Measurements from ENCODE around the gene ATP1A3. TPM values are rescaled to one million over a fixed set of nuclear protein-coding genes. Genes with fewer than 3 reads are reported as not detected.

Gene ATP1A3
- total RNA-seq, 4 donors from 2014 or later = 0.19 to 0.42 TPM; not detected in 2

DNA sequence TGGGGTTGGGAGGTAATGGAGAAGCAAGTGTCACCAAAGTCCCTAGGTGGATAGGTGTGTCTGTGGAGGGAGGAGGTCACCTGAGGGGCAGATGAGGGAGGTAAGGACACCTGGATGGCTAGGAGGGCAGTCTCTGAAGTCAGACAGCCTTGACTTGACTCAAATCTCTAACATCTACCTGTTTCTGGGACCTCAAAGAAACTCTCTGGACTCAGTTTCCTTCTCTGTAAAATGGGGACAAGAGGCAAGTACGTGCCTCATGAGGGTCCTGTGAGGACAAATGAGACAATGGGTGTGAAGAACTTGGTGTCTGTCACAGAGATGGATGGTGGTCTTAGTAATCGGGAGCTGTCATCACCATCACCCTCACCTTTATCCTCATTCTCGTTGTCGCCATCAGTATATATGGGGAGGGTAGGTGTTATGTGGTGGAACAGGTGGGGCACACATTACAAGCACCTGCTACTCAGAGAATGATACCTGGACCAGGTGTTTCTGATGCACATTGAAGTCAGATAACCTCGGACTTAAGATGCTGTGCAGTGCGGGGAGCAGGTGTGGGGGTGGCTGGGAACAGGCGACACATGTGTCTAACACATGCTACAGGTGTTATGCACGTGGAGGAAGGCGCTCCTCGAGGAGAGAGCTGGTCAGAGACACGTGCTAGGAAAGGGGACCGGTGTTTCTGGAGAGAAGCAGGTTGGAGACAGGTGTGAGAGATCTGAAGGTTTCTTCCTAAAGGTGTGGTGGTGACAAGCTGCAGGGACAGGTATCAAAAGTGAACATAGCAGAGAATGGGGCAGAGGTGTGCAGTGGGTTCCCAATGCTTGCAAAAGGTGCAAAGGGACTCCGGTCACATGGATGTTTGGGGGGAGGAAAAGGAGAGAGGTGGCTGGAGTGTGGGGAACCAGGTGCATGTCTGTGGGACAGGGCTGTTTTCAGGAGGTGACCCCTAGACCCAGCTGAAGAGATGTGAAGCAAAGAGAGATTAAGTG lies 69.6 kb downstream of the ATP1A3 start:
- WGBS, 2 donors = 25 to 39% methylated on average over 13 of the region's 13 CpGs
- Histone ChIP-seq H3K36me3 (no peaks in the 10 kb centered on the region), H3K27ac (no peak overlapping the region), H3K4me3 (no peak overlapping the region), H3K9me3 (no peaks in the 10 kb centered on the region), H3K27me3 (peaks cover 21 to 100% (median 52%) of the 10 kb centered on the region in 4 donors), H3K4me1 (peaks cover 14 to 20% (median 19%) of the 10 kb centered on the region in 3 donors)
- DNase-seq = no peak
- intact Hi-C loops (cut with DNase I) = no loop called here
- no peak for TF ChIP-seq POLR2A (IDR thresholded peaks at IDR 0.05)
- TF ChIP-seq CTCF (IDR thresholded peaks at IDR 0.05) = no peak

- 16 to 23% methylated on average over 3 of the region's 6 CpGs for WGBS, 2 donors
- TF ChIP-seq POLR2A (IDR thresholded peaks at IDR 0.05) (no peak), CTCF (IDR thresholded peaks at IDR 0.05) (no peak)
- Histone ChIP-seq H3K36me3 (no peaks in the 10 kb centered on the region), H3K4me3 (no peak overlapping the region), H3K27ac (no peak overlapping the region), H3K27me3 (peaks cover 11 to 100% (median 45%) of the 10 kb centered on the region in 4 donors), H3K4me1 (peaks cover 5 to 8% (median 7%) of the 10 kb centered on the region in 3 donors), H3K9me3 (no peaks in the 10 kb centered on the region)
- intact Hi-C loops (cut with DNase I) = no loop called here
- no peak for DNase-seq
Measured at GRCh38 chr19:41923045-41923788, 70.8 kb downstream of the ATP1A3 start.

GRCh38 chr19:41922585-41922984 lies 71.4 kb downstream of the ATP1A3 start:
- H3K36me3 ChIP-seq = no peaks in the 10 kb centered on the region
- peaks cover under 1 to 1% (median under 1%) of the 10 kb centered on the region in 3 donors for H3K4me1 ChIP-seq
- WGBS, 2 donors = 30 to 49% methylated on average over 12 to 16 of the region's 18 CpGs
- H3K27ac ChIP-seq = no peak overlapping the region
- intact Hi-C loops (cut with DNase I) = no loop called here
- TF ChIP-seq POLR2A (IDR thresholded peaks at IDR 0.05) = no peak
- TF ChIP-seq CTCF (IDR thresholded peaks at IDR 0.05) = no peak
- no peaks in the 10 kb centered on the region for H3K9me3 ChIP-seq
- H3K4me3 ChIP-seq = no peak overlapping the region
- DNase-seq = no peak
- peaks cover 5 to 100% (median 40%) of the 10 kb centered on the region in 4 donors for H3K27me3 ChIP-seq

DNA sequence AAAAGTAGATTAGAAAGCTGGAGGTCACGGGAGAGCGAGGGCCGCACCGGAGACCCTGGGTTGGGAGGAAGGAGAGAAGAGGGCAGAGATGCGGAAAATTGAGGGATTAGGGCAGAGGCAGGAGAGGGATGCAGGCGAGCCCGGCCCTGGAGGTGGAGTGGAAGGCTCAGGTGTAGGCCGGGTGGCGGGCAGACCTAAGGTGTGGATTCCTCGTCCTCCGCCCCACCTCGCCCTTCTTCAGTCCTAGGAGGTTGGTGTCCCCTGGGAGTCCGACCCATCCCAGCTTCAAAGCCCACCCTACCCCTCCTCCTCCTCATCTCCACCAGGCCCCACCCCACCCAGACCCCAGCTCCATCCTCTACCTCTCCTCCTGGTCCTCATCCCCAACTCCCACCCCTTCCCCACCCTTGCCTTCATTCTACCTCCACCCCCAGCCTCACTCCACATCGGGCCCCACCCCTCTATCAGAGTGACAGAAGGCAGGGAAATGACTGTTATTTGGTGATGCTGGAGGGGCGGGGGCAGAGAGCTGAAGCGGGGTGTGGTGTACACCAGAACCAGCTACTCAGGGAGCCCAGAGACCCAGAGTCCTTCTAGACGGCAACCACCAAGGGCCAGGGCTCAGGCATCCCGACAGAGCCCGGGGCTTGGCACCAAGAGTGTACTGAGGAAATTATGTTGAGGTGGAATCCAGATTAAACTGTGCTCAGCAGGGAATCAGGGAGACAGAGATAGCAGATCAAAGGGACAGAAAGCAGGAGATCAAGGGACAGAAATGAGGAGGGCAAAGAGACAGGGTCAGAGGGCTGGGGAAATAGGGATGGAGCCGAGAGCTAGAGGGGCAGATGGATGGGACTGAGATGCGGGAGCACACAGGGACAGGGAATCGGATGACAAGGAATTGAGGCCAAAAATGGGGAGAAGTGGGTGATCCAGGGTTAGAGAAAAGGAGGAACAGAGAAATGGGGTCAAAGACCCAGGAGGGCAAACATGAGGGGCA lies 72.2 kb downstream of the ATP1A3 start:
- Histone ChIP-seq H3K9me3 (no peaks in the 10 kb centered on the region), H3K4me3 (no peak overlapping the region), H3K27ac (no peak overlapping the region), H3K27me3 (peaks cover 5 to 100% (median 37%) of the 10 kb centered on the region in 4 donors), H3K4me1 (no peaks in the 10 kb centered on the region), H3K36me3 (no peaks in the 10 kb centered on the region)
- no peak for DNase-seq
- 15 to 27% methylated on average over 19 to 20 of the region's 22 CpGs for WGBS, 2 donors
- no peak for TF ChIP-seq CTCF (IDR thresholded peaks at IDR 0.05)
- no peak for TF ChIP-seq POLR2A (IDR thresholded peaks at IDR 0.05)
- intact Hi-C loops (cut with DNase I) = no loop called here
